Neural progenitor cell (in vitro differentiated cells): ENCODE results near the gene PSMG4.

ENCODE experiments used
- EZH2 ChIP-seq: fragments of 200-600 bp; sonication (generic); IDR thresholded peaks from 2 replicates; pipeline ENCODE4 v1.6.1; 2017; ENCODE audit warnings: antibody characterized with exemption, mild to moderate bottlenecking, moderate library complexity
- EZH2phosphoT487 ChIP-seq: fragments of 200-600 bp; sonication (generic); IDR thresholded peaks from 2 replicates; pipeline ENCODE4 v1.6.1; 2017; ENCODE audit warnings: antibody characterized with exemption
- TF ChIP-seq, protein P1 (sequence below): fragments of 200-600 bp; sonication (generic); IDR thresholded peaks from 2 replicates; pipeline ENCODE4 v1.5.1; 2017; ENCODE audit warnings: antibody characterized with exemption, mild to moderate bottlenecking

DNA sequence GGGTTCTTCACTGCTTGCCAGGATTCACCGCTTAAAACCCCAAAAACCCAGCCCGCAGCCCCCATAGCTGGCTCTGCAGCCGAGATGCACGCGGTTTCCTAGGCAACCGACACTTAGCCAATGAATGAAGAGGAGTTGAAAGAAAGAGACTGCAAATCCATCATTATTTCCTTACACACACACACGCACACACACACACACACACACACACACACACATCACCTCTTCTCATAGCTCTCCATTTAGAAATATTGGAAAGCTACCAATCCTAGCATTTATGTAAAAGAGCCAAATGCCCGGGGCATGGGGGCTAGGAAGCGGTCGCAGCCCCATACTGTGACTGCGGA, 27.9 kb upstream of the PSMG4 start:
- TF ChIP-seq, protein P1, sequence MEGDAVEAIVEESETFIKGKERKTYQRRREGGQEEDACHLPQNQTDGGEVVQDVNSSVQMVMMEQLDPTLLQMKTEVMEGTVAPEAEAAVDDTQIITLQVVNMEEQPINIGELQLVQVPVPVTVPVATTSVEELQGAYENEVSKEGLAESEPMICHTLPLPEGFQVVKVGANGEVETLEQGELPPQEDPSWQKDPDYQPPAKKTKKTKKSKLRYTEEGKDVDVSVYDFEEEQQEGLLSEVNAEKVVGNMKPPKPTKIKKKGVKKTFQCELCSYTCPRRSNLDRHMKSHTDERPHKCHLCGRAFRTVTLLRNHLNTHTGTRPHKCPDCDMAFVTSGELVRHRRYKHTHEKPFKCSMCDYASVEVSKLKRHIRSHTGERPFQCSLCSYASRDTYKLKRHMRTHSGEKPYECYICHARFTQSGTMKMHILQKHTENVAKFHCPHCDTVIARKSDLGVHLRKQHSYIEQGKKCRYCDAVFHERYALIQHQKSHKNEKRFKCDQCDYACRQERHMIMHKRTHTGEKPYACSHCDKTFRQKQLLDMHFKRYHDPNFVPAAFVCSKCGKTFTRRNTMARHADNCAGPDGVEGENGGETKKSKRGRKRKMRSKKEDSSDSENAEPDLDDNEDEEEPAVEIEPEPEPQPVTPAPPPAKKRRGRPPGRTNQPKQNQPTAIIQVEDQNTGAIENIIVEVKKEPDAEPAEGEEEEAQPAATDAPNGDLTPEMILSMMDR: no peak
- TF ChIP-seq EZH2phosphoT487 (no peak), EZH2 (no peak)
